NT2/D1 (cell line): ENCODE measurements around the gene USP14.

Experiments
- DNase-seq: peaks from one replicate; pipeline ENCODE4 v3.0.0-alpha.2; 2011; ENCODE audit warnings: low read depth, low spot score
- H3K27me3 ChIP-seq: 2 replicates; pipeline ENCODE4 v1.6.0; 2011; ENCODE audit warnings: mild to moderate bottlenecking; ENCODE audit not compliant: insufficient read length, insufficient read depth
- H3K36me3 ChIP-seq: 2 replicates; pipeline ENCODE4 v1.6.1; 2011; ENCODE audit warnings: mild to moderate bottlenecking, low read length, mixed read lengths; ENCODE audit not compliant: insufficient read depth, insufficient read length
- H3K4me1 ChIP-seq: 2 replicates; pipeline ENCODE4 v1.5.1; 2011; ENCODE audit not compliant: insufficient read depth, insufficient read length
- H3K4me3 ChIP-seq: 2 replicates; pipeline ENCODE4 v1.5.1; 2011; ENCODE audit warnings: low read depth; ENCODE audit not compliant: insufficient read length
- H3K9ac ChIP-seq: 2 replicates; pipeline ENCODE4 v1.6.0; 2011; ENCODE audit warnings: low read depth; ENCODE audit not compliant: insufficient read length
- H3K9me3 ChIP-seq: 2 replicates; pipeline ENCODE4 v1.5.1; 2011; ENCODE audit warnings: mild to moderate bottlenecking, low read length; ENCODE audit not compliant: insufficient read depth
- SUZ12 ChIP-seq: IDR thresholded peaks from 2 replicates; pipeline ENCODE4 v1.6.1; 2011; ENCODE audit not compliant: insufficient read length, insufficient read depth; ENCODE audit errors: extremely low read depth
- YY1 ChIP-seq: IDR thresholded peaks from 2 replicates; pipeline ENCODE4 v1.6.1; 2011; ENCODE audit not compliant: insufficient read length, insufficient read depth
- ZNF274 ChIP-seq: IDR thresholded peaks from 2 replicates; pipeline ENCODE4 v1.6.1; 2011; ENCODE audit warnings: mild to moderate bottlenecking, low read depth, low read length

Gene USP14

GRCh38 chr18:183769-184168 is 25.4 kb downstream of the USP14 start:
- Histone ChIP-seq H3K27me3 (no peaks in the 10 kb centered on the region), H3K36me3 (peaks cover 43% of the 10 kb centered on the region), H3K4me1 (no peaks in the 10 kb centered on the region), H3K4me3 (no peak overlapping the region), H3K9ac (no peak overlapping the region), H3K9me3 (no peaks in the 10 kb centered on the region)
- no peak for DNase-seq
- no peak for TF ChIP-seq SUZ12
- no peak for TF ChIP-seq ZNF274
- TF ChIP-seq YY1, result no peak

GRCh38 chr18:189254-189653 is 30.9 kb downstream of the USP14 start:
- Histone ChIP-seq H3K36me3 (peaks cover 20% of the 10 kb centered on the region), H3K4me3 (no peak overlapping the region), H3K4me1 (no peaks in the 10 kb centered on the region), H3K9me3 (no peaks in the 10 kb centered on the region), H3K9ac (no peak overlapping the region), H3K27me3 (no peaks in the 10 kb centered on the region)
- DNase-seq, result no peak
- TF ChIP-seq SUZ12 (no peak), YY1 (no peak), ZNF274 (no peak)

GRCh38 chr18:191725-192124 is 33.4 kb downstream of the USP14 start:
- Histone ChIP-seq H3K27me3 (no peaks in the 10 kb centered on the region), H3K4me3 (no peak overlapping the region), H3K36me3 (peaks cover 15% of the 10 kb centered on the region), H3K9ac (no peak overlapping the region), H3K9me3 (no peaks in the 10 kb centered on the region), H3K4me1 (no peaks in the 10 kb centered on the region)
- no peak for TF ChIP-seq SUZ12
- no peak for DNase-seq

- Histone ChIP-seq H3K4me1 (no peaks in the 10 kb centered on the region), H3K9me3 (no peaks in the 10 kb centered on the region), H3K9ac (no peak overlapping the region), H3K27me3 (no peaks in the 10 kb centered on the region), H3K36me3 (peaks cover 26% of the 10 kb centered on the region), H3K4me3 (no peak overlapping the region)
- DNase-seq, result no peak
- TF ChIP-seq YY1, result no peak
These were observed 34.4 kb downstream of the USP14 start for GRCh38 chr18:192801-193200.

- Histone ChIP-seq H3K36me3 (peaks cover 46% of the 10 kb centered on the region), H3K4me1 (no peaks in the 10 kb centered on the region), H3K9ac (no peak overlapping the region), H3K4me3 (no peak overlapping the region), H3K9me3 (no peaks in the 10 kb centered on the region), H3K27me3 (no peaks in the 10 kb centered on the region)
- DNase-seq, result no peak
- no peak for TF ChIP-seq YY1
- no peak for TF ChIP-seq SUZ12
- TF ChIP-seq ZNF274, result no peak
These were observed 37.3 kb downstream of the USP14 start for GRCh38 chr18:195651-196050.

- TF ChIP-seq ZNF274 (no peak), YY1 (no peak), SUZ12 (no peak)
- no peak for DNase-seq
- H3K27me3 ChIP-seq, result no peaks in the 10 kb centered on the region
- no peak overlapping the region for H3K4me3 ChIP-seq
- peaks cover 69% of the 10 kb centered on the region for H3K36me3 ChIP-seq
- no peak overlapping the region for H3K9ac ChIP-seq
- H3K9me3 ChIP-seq, result no peaks in the 10 kb centered on the region
- H3K4me1 ChIP-seq, result no peaks in the 10 kb centered on the region
These were observed 40.9 kb downstream of the USP14 start for GRCh38 chr18:199214-199613.

- DNase-seq, result no peak
- H3K9ac ChIP-seq, result no peak overlapping the region
- TF ChIP-seq SUZ12, result no peak
- TF ChIP-seq ZNF274, result no peak
- TF ChIP-seq YY1, result no peak
- H3K9me3 ChIP-seq, result no peaks in the 10 kb centered on the region
- H3K27me3 ChIP-seq, result no peaks in the 10 kb centered on the region
- peaks cover 75% of the 10 kb centered on the region for H3K36me3 ChIP-seq
- no peak overlapping the region for H3K4me3 ChIP-seq
- no peaks in the 10 kb centered on the region for H3K4me1 ChIP-seq
These were observed 41.4 kb downstream of the USP14 start for GRCh38 chr18:199768-200167.

GRCh38 chr18:210075-210474 is 51.7 kb downstream of the USP14 start:
- Histone ChIP-seq H3K4me1 (no peaks in the 10 kb centered on the region), H3K27me3 (no peaks in the 10 kb centered on the region), H3K36me3 (peaks cover 65% of the 10 kb centered on the region), H3K9me3 (no peaks in the 10 kb centered on the region), H3K4me3 (no peak overlapping the region), H3K9ac (no peak overlapping the region)
- no peak for DNase-seq
- no peak for TF ChIP-seq YY1
- TF ChIP-seq SUZ12, result no peak
- TF ChIP-seq ZNF274, result no peak
